ENCODE results near the gene PID1.

DNA sequence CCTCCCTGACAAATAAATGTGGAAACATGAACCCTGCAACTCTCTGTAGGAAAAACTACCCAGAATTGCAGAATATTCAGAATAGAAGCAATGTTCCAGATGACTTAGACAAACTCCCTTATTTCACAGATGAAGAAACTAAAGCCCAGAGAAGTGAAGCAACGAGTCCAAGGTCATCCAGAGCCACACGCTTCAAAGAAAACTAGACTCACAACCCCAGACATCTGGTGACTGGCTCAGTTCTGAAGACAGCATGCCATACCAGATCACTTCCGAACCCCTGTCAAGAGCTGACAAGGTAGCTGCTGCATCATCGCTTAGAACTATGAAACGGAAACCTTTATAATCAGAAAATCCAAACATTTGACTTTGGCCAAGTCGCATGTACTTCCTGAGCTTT, 101.3 kb downstream of the PID1 start:
- no peak for TF ChIP-seq POLR2A (IDR thresholded peaks at IDR 0.05)
- TF ChIP-seq, protein P1, sequence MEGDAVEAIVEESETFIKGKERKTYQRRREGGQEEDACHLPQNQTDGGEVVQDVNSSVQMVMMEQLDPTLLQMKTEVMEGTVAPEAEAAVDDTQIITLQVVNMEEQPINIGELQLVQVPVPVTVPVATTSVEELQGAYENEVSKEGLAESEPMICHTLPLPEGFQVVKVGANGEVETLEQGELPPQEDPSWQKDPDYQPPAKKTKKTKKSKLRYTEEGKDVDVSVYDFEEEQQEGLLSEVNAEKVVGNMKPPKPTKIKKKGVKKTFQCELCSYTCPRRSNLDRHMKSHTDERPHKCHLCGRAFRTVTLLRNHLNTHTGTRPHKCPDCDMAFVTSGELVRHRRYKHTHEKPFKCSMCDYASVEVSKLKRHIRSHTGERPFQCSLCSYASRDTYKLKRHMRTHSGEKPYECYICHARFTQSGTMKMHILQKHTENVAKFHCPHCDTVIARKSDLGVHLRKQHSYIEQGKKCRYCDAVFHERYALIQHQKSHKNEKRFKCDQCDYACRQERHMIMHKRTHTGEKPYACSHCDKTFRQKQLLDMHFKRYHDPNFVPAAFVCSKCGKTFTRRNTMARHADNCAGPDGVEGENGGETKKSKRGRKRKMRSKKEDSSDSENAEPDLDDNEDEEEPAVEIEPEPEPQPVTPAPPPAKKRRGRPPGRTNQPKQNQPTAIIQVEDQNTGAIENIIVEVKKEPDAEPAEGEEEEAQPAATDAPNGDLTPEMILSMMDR (IDR thresholded peaks at IDR 0.05): no peak
